Breast epithelium (tissue), 3 donors: ENCODE results near the gene MDN1.

Experiments
- POLR2A ChIP-seq: fragments of 450-650 bp; IDR thresholded peaks from one replicate; pipeline ENCODE4 v1.6.1; 2016; ENCODE audit warnings: antibody characterized with exemption, mild to moderate bottlenecking, moderate library complexity
- TF ChIP-seq, protein P1 (sequence below), 3 donors: fragments of 450-650 bp; IDR thresholded peaks; one replicate each; pipeline ENCODE4 v1.5.1; 2016 to 2017; ENCODE audit warnings: antibody characterized with exemption in 3 of 3, mild to moderate bottlenecking in 3 of 3, moderate library complexity in 3 of 3

DNA sequence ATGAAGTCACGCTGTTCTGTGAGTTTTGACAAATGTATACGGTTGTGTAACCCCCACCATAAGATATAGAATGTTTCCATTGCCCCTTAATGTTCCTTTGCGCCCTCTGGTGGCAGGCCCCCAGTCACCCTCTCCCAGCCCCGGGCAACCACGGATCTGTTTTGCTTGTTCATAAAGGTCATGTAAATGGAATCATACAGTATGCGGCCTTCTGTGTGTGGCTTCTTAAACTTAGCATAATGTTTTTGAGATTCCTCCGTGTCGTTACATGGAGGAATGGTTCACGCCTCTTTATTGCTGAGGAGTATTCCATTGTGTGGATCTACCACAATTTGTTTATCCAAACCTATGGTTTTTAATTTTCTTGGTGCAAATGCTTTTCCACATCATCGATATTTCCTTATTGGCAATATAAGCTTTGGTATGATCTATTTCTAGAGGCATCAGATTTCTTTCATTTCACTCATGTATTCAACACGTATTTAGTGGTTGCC is 209.4 kb downstream of the MDN1 start:
- TF ChIP-seq, protein P1, sequence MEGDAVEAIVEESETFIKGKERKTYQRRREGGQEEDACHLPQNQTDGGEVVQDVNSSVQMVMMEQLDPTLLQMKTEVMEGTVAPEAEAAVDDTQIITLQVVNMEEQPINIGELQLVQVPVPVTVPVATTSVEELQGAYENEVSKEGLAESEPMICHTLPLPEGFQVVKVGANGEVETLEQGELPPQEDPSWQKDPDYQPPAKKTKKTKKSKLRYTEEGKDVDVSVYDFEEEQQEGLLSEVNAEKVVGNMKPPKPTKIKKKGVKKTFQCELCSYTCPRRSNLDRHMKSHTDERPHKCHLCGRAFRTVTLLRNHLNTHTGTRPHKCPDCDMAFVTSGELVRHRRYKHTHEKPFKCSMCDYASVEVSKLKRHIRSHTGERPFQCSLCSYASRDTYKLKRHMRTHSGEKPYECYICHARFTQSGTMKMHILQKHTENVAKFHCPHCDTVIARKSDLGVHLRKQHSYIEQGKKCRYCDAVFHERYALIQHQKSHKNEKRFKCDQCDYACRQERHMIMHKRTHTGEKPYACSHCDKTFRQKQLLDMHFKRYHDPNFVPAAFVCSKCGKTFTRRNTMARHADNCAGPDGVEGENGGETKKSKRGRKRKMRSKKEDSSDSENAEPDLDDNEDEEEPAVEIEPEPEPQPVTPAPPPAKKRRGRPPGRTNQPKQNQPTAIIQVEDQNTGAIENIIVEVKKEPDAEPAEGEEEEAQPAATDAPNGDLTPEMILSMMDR (IDR thresholded peaks at IDR 0.05): peak; percentile 7 to 65 (median 61)
- TF ChIP-seq POLR2A: no peak
